GM10266 (cell line): ENCODE results near the gene C6orf47.

Source experiments
- DNase-seq: peaks from one replicate; pipeline ENCODE4 v3.0.0; 2012; ENCODE audit errors: extremely low spot score
- TF ChIP-seq, protein P1 (sequence below): IDR thresholded peaks from 2 replicates; pipeline ENCODE4 v1.5.1; 2012; ENCODE audit warnings: mild to moderate bottlenecking, low read depth; ENCODE audit not compliant: control insufficient read depth, insufficient read depth; ENCODE audit errors: missing control alignments

The C6orf47 gene

GRCh38 chr6:31702405-31702818 is 41.8 kb upstream of the C6orf47 start:
- TF ChIP-seq, protein P1, sequence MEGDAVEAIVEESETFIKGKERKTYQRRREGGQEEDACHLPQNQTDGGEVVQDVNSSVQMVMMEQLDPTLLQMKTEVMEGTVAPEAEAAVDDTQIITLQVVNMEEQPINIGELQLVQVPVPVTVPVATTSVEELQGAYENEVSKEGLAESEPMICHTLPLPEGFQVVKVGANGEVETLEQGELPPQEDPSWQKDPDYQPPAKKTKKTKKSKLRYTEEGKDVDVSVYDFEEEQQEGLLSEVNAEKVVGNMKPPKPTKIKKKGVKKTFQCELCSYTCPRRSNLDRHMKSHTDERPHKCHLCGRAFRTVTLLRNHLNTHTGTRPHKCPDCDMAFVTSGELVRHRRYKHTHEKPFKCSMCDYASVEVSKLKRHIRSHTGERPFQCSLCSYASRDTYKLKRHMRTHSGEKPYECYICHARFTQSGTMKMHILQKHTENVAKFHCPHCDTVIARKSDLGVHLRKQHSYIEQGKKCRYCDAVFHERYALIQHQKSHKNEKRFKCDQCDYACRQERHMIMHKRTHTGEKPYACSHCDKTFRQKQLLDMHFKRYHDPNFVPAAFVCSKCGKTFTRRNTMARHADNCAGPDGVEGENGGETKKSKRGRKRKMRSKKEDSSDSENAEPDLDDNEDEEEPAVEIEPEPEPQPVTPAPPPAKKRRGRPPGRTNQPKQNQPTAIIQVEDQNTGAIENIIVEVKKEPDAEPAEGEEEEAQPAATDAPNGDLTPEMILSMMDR: no peak
- DNase-seq: no peak

DNA sequence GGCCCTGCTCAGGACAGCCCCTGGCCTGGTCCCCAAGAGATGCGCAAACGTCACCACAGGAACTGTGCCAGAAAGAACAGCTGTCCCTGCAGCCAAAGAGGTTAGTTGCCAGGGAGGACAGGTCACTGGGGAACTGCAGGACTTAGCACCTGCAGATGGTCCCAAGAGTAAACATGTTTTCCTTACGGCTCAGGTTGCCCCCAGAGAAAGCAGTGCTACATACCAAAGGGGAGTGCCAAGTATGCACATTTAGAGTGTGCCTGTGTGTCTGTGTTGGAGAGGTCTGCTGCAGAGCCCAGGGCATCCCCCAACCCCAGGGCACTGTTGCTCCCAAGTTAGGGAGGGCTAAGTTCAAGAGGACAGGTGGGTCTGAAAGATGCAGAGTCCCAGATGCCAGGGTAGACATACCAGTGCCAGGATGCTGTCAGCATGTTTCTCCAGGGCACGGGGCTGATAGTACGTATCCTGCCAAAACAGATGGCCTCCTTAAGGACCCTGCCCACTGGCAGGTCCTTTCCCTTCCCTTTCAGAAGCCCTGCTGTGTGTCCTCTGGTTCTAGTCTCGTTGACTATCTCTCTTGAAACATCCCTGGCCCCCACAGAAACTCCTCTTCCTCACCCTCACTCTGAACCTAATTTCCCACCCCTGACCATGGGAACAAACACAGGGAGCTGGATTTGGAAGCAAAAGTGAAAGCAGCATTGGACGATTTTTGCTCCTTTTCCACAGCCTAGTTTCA is 41.3 kb upstream of the C6orf47 start:
- no peak for DNase-seq
- TF ChIP-seq, protein P1: no peak

DNA sequence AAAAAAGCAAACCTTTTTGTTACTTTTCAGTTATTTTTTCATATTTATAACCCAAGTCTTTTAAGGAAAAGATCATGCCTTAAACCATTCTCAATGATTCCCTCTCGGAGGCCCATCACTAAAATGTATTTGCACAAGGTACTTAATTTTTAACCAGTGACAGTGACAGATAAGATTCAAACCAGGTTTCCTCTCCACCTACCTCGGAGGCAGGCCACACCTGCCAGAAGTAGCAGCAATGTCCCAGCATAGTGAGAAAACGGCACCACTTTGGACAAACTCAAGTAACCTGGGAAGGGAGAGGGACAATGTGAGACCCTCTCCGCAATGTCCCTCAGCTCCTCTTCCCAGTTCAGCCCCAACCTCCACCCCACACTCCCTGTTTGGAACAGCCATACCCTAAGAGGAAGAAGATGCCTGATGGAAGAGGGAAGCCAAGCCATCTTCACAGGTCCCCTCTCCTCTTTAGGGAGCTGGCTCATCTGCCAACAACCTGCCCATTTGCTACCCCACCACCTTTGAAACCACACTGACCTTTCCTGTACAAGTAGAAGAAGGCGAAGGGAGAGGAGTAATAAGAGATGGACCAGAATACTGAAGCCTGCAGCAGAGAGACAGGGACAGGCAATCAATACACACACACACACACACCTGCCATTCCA is 40.3 kb upstream of the C6orf47 start:
- DNase-seq: no peak
- TF ChIP-seq, protein P1: no peak

DNA sequence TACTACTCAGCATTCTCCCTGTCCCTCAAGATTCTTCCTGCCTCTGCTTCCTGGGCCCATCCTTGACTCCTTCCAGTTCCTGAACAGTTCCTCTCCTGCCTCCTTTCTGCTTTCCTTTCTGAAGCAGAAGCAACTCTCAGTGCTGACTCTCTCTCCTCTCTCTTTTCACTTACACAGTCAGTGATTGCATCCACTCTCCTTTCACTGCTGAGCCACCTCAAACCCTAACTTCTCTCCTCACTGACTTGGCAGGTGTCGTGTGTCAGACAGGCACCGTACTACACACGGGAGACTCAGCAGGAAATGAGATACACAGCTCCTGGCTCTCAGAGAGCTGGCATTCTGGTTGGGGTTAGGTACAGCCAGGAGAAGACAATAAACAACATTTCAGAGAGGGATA is 37.0 kb upstream of the C6orf47 start:
- DNase-seq: no peak
- TF ChIP-seq, protein P1: no peak

GRCh38 chr6:31693535-31693934 is 33.0 kb upstream of the C6orf47 start:
- no peak for DNase-seq
- TF ChIP-seq, protein P1: no peak

- TF ChIP-seq, protein P1: no peak
- no peak for DNase-seq
Observed at GRCh38 chr6:31692886-31693285, 32.3 kb upstream of the C6orf47 start.

GRCh38 chr6:31692353-31692752 is 31.8 kb upstream of the C6orf47 start:
- no peak for DNase-seq
- TF ChIP-seq, protein P1: no peak
